DOHH2 (cell line): Measurements from ENCODE around the gene HYAL2.

Source experiments
- H3F3A ChIP-seq: fragments of 200-600 bp; sonication (generic), shearing (Covaris generic); 2 replicates; pipeline ENCODE4 v1.6.0; 2016; ENCODE audit warnings: antibody characterized with exemption, mild to moderate bottlenecking; ENCODE audit not compliant: control insufficient read depth, insufficient read depth
- H3K27ac ChIP-seq: fragments of 200-600 bp; sonication (generic); 2 replicates; pipeline ENCODE4 v1.5.1; 2014; ENCODE audit warnings: low read depth, mild to moderate bottlenecking, low read length, moderate library complexity
- H3K27me3 ChIP-seq: fragments of 200-600 bp; sonication (generic); 2 replicates; pipeline ENCODE4 v1.6.1; 2014; ENCODE audit warnings: mild to moderate bottlenecking, low read length, mixed read lengths; ENCODE audit not compliant: control insufficient read depth
- H3K36me3 ChIP-seq: fragments of 200-600 bp; sonication (generic); 2 replicates; pipeline ENCODE4 v1.6.1; 2014; ENCODE audit warnings: mild to moderate bottlenecking, low read length, moderate library complexity, mixed read lengths; ENCODE audit not compliant: control insufficient read depth
- H3K4me1 ChIP-seq: fragments of 200-600 bp; sonication (generic); 2 replicates; pipeline ENCODE4 v1.6.1; 2014; ENCODE audit warnings: mild to moderate bottlenecking, low read length, mixed read lengths; ENCODE audit not compliant: control insufficient read depth
- H3K4me2 ChIP-seq: fragments of 200-600 bp; sonication (generic); 2 replicates; pipeline ENCODE4 v1.6.0; 2014; ENCODE audit warnings: mild to moderate bottlenecking, low read length, moderate library complexity
- H3K4me3 ChIP-seq: fragments of 200-600 bp; sonication (generic); 2 replicates; pipeline ENCODE4 v1.5.1; 2014; ENCODE audit warnings: mild to moderate bottlenecking, low read length, mixed read lengths
- H3K79me2 ChIP-seq: fragments of 200-600 bp; sonication (generic); 2 replicates; pipeline ENCODE4 v1.6.1; 2014; ENCODE audit warnings: mild to moderate bottlenecking, low read length, mixed read lengths; ENCODE audit not compliant: control insufficient read depth
- H3K9me2 ChIP-seq: fragments of 200-600 bp; sonication (generic); replicated peaks from 2 replicates; pipeline ENCODE4 v1.6.1; 2014; ENCODE audit warnings: mild to moderate bottlenecking, low read length, mixed read lengths; ENCODE audit not compliant: control insufficient read depth
- H3K9me3 ChIP-seq: fragments of 200-600 bp; sonication (generic); 2 replicates; pipeline ENCODE4 v1.6.1; 2014; ENCODE audit warnings: antibody characterized with exemption, low read length, mixed read lengths; ENCODE audit not compliant: control insufficient read depth, insufficient read depth
- H4K20me1 ChIP-seq: fragments of 200-600 bp; sonication (generic); 2 replicates; pipeline ENCODE4 v1.6.0; 2014; ENCODE audit warnings: low read depth, mild to moderate bottlenecking, antibody characterized with exemption, low read length, moderate library complexity; ENCODE audit not compliant: control insufficient read depth, insufficient read depth
- EZH2phosphoT487 ChIP-seq: fragments of 200-600 bp; sonication (generic); IDR thresholded peaks from 2 replicates; pipeline ENCODE4 v1.6.1; 2017; ENCODE audit warnings: borderline replicate concordance, mild to moderate bottlenecking, antibody characterized with exemption, low read length, moderate library complexity, mixed read lengths
- TF ChIP-seq, protein P1 (sequence below): fragments of 200-600 bp; sonication (generic); IDR thresholded peaks from one replicate; pipeline ENCODE4 v1.5.1; 2014; ENCODE audit warnings: antibody characterized with exemption, mild to moderate bottlenecking, low read depth, low read length; ENCODE audit not compliant: poor library complexity, severe bottlenecking

The HYAL2 gene

DNA sequence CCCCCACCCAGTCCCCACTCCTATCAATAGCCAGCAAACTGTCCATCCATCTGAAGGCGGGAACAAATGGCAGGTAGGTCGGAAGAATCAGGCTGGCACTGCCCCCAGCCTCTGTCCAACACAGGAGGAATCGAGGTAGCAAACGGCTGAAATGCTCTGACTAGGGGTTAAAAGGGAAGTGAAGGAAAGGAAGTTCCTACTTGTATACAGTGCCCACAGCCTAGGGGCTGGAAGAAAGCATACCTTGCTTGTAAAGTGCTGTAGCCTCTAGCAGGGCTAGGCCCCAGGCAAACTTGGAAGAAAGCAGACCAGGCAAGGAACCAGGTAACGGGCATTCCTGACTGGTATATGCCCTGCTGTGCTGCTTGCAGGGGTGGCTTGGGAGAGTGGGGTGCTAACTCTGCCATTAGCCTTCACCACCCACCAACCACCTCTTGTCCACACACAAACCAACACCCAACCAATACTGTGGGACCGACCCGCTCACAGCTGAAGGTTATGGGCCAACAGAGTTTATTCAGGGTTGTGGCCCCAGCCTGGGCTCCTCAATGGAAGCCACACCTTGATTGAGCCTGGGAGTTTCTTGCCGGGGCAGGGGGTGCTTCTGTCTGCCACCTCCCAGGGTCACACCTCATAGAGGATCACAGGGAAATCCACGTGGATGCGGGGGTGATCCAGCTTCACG lies 3.1 kb upstream of the HYAL2 start:
- peaks cover 24% of the 10 kb centered on the region for H3K79me2 ChIP-seq
- no peak overlapping the region for H3K27ac ChIP-seq
- no peak for TF ChIP-seq EZH2phosphoT487
- TF ChIP-seq, protein P1, sequence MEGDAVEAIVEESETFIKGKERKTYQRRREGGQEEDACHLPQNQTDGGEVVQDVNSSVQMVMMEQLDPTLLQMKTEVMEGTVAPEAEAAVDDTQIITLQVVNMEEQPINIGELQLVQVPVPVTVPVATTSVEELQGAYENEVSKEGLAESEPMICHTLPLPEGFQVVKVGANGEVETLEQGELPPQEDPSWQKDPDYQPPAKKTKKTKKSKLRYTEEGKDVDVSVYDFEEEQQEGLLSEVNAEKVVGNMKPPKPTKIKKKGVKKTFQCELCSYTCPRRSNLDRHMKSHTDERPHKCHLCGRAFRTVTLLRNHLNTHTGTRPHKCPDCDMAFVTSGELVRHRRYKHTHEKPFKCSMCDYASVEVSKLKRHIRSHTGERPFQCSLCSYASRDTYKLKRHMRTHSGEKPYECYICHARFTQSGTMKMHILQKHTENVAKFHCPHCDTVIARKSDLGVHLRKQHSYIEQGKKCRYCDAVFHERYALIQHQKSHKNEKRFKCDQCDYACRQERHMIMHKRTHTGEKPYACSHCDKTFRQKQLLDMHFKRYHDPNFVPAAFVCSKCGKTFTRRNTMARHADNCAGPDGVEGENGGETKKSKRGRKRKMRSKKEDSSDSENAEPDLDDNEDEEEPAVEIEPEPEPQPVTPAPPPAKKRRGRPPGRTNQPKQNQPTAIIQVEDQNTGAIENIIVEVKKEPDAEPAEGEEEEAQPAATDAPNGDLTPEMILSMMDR: no peak
- no peaks in the 10 kb centered on the region for H3K9me2 ChIP-seq
- no peaks in the 10 kb centered on the region for H3K27me3 ChIP-seq
- no peak overlapping the region for H3K4me2 ChIP-seq
- H3K36me3 ChIP-seq: peaks cover 43% of the 10 kb centered on the region
- H3K4me1 ChIP-seq: peaks cover 32% of the 10 kb centered on the region
- H3K4me3 ChIP-seq: no peak overlapping the region
- H4K20me1 ChIP-seq: no peaks in the 10 kb centered on the region
- no peaks in the 10 kb centered on the region for H3K9me3 ChIP-seq
- peaks cover 16% of the 10 kb centered on the region for H3F3A ChIP-seq

DNA sequence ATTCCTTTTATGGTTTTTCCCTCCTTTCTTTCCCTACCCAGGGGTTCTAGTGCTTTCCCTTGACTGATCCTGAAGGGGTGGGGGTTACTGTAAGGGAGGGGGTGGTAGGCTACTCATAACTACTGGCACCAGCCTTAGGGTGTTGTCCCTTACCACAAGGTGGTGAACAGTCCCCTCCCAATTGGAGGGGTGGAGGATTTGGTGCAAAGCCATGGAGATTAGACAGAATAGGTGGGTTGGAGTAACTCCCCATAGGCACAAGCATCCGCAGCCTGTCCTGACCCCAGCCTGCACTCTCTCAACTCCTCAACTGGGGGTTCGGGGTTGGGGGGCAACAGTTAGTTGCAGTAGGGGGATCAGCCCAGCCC lies 2.6 kb upstream of the HYAL2 start:
- H3K9me3 ChIP-seq: no peaks in the 10 kb centered on the region

DNA sequence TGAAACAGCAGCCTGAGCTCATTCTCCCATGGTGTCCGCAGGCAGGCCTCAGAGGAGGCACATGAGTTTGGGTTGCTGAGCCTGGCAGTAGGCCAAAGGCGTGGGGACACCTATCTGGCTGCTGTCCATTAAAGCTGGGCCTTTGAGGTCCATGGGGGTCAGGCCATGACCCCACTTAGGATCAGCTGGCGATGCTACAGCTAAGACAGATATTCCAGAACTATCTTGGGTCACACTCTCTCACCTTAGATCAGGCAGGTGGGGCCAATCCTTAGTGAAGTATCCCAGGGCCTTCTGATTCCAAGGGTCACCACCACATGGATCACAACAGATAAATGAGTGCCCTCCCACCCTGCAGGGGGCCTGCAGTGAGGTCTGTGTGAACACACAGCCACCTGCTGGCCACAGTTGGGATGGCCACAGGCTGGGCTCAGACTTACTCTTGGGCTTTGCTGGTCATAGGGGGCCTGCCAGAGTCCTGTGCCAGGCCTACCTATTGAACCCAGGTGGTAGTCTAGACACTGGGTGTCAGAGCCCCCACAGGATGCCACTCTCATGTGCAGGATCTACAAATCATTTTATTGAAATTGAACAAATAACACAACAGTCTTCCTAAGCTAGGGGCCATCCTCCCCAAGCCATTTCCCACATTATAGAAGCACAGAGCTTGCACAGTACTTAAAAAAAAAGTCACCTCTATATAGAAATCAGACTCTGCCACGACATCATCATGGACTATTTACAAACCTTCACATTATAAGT lies 2.0 kb upstream of the HYAL2 start:
- H3K4me1 ChIP-seq: peaks cover 38% of the 10 kb centered on the region
- no peak overlapping the region for H3K4me3 ChIP-seq
- H3K79me2 ChIP-seq: peaks cover 24% of the 10 kb centered on the region
- H3K36me3 ChIP-seq: peaks cover 32% of the 10 kb centered on the region
- no peaks in the 10 kb centered on the region for H3K9me2 ChIP-seq
- H3K9me3 ChIP-seq: no peaks in the 10 kb centered on the region
- no peak overlapping the region for H3K27ac ChIP-seq
- TF ChIP-seq EZH2phosphoT487: no peak
- TF ChIP-seq, protein P1: peak; percentile 90
- H3K4me2 ChIP-seq: no peak overlapping the region
- H4K20me1 ChIP-seq: no peaks in the 10 kb centered on the region
- H3F3A ChIP-seq: peaks cover 9% of the 10 kb centered on the region
- no peaks in the 10 kb centered on the region for H3K27me3 ChIP-seq

More for the DNA sequence above, 2.6 kb upstream of the HYAL2 start:
- H3K4me1 ChIP-seq: peaks cover 36% of the 10 kb centered on the region
- no peaks in the 10 kb centered on the region for H3K9me2 ChIP-seq
- peaks cover 38% of the 10 kb centered on the region for H3K36me3 ChIP-seq
- TF ChIP-seq, protein P1: no peak
- no peak for TF ChIP-seq EZH2phosphoT487
- no peak overlapping the region for H3K4me3 ChIP-seq
- H3K27ac ChIP-seq: no peak overlapping the region
- no peaks in the 10 kb centered on the region for H3K27me3 ChIP-seq
- peaks cover 12% of the 10 kb centered on the region for H3F3A ChIP-seq
- H3K4me2 ChIP-seq: no peak overlapping the region
- no peaks in the 10 kb centered on the region for H4K20me1 ChIP-seq
- peaks cover 24% of the 10 kb centered on the region for H3K79me2 ChIP-seq
